Measurements from ENCODE around the gene MED27. TPM values are rescaled to one million over a fixed set of nuclear protein-coding genes. Genes with fewer than 3 reads are reported as not detected.

MED27 gene
- total and polyA plus RNA-seq, 2 of the 4 experiments (the other 2 are of a cell fraction): 50.2 to 63.4 TPM

DNA sequence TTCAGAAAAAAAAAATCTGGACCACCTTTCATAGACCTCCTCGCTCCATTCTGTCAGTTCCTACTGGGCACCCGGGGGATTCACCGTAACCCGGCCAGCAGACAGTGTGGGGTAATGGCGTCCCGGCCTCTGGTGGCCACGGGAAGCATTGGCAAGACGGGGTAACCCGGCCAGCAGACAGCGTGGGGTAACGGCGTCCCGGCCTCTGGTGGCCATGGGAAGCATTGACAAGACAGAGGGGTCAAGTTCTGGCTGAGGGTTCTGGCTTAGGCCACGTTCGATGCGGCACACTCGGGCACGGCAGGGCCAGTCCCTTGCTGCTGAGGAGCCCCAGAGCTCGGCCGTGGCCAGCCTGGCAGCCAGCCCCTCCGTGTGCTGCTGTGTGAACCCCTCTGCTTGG is 223.6 kb downstream of the MED27 start:
- Histone ChIP-seq H3K4me3 (ENCODE audit: insufficient read depth, low read depth, low read length) (no peak overlapping the region), H3K79me1 (ENCODE audit: low read depth in 1 of 2, low read length in 2 of 2) (no peaks in the 10 kb centered on the region), H3K9me3 (ENCODE audit: control insufficient read depth, insufficient read depth, low read length) (no peaks in the 10 kb centered on the region), H3K56ac (ENCODE audit: extremely low read depth, insufficient read depth, low read length) (no peak overlapping the region), H3K14ac (replicated peaks; ENCODE audit: low read depth, low read length) (no peak overlapping the region), H2BK20ac (ENCODE audit: low read depth, low read length) (no peak overlapping the region), H3K4me1 (ENCODE audit: control insufficient read depth, insufficient read depth, low read length) (no peaks in the 10 kb centered on the region), H4K8ac (ENCODE audit: low read depth in 2 of 2, low read length in 2 of 2) (no peak overlapping the region), H2BK120ac (ENCODE audit: low read depth, low read length) (no peak overlapping the region), H2BK5ac (ENCODE audit: low read depth, low read length, poor library complexity, severe bottlenecking) (no peak overlapping the region), H2BK15ac (ENCODE audit: low read depth, low read length) (no peak overlapping the region), H4K5ac (ENCODE audit: low read depth, low read length) (no peak overlapping the region), H3K23ac (ENCODE audit: low read depth, low read length) (no peak overlapping the region), H3K9ac (ENCODE audit: low read depth, low read length) (no peak overlapping the region), H2AK5ac (ENCODE audit: low read depth, low read length) (no peak overlapping the region), H4K91ac (ENCODE audit: insufficient read depth, low read depth, low read length) (no peak overlapping the region), H3K27ac (ENCODE audit: insufficient read depth, low read length) (no peak overlapping the region), H3K27me3 (ENCODE audit: control insufficient read depth, insufficient read depth, low read length) (no peaks in the 10 kb centered on the region), H3K36me3 (ENCODE audit: control insufficient read depth, insufficient read depth, low read length) (peaks cover 8% of the 10 kb centered on the region), H3K9me1 (ENCODE audit: insufficient read depth, low read length) (0 out of 2 replicates have a peak, but pooled peaks cover 9% of the 10 kb centered on the region), H3K4ac (ENCODE audit: low read depth, low read length) (no peak overlapping the region), H3K18ac (ENCODE audit: low read depth, low read length) (no peak overlapping the region), H4K20me1 (ENCODE audit: insufficient read depth, low read length) (no peaks in the 10 kb centered on the region; the same call in 1 of the 2 replicates), H2AK9ac (replicated peaks; ENCODE audit: low read depth, low read length, poor library complexity) (no peak overlapping the region), H3K4me2 (ENCODE audit: low read depth, low read length) (no peak overlapping the region), H2AFZ (replicated peaks; ENCODE audit: low read length, poor library complexity) (no peak overlapping the region)
- intact Hi-C loops (cut with micrococcal nuclease): no loop called here
- CTCF ChIA-PET: no interaction called here
- no TSS peak for BruUV-seq (replicated peaks)
- TF ChIP-seq SMC3 (IDR thresholded peaks at IDR 0.05; ENCODE audit: low read depth, low read length): no peak
- TF ChIP-seq, protein P1, sequence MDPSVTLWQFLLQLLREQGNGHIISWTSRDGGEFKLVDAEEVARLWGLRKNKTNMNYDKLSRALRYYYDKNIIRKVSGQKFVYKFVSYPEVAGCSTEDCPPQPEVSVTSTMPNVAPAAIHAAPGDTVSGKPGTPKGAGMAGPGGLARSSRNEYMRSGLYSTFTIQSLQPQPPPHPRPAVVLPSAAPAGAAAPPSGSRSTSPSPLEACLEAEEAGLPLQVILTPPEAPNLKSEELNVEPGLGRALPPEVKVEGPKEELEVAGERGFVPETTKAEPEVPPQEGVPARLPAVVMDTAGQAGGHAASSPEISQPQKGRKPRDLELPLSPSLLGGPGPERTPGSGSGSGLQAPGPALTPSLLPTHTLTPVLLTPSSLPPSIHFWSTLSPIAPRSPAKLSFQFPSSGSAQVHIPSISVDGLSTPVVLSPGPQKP (IDR thresholded peaks at IDR 0.05; ENCODE audit: borderline replicate concordance, low read depth, low read length): no peak
- TF ChIP-seq, protein P2, sequence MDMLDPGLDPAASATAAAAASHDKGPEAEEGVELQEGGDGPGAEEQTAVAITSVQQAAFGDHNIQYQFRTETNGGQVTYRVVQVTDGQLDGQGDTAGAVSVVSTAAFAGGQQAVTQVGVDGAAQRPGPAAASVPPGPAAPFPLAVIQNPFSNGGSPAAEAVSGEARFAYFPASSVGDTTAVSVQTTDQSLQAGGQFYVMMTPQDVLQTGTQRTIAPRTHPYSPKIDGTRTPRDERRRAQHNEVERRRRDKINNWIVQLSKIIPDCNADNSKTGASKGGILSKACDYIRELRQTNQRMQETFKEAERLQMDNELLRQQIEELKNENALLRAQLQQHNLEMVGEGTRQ (IDR thresholded peaks at IDR 0.05; ENCODE audit: low read depth, low read length): no peak
- TF ChIP-seq NFE2L2 (IDR thresholded peaks at IDR 0.05; ENCODE audit: low read depth, low read length): no peak
- no peak for TF ChIP-seq MXI1 (IDR thresholded peaks at IDR 0.05; ENCODE audit: borderline replicate concordance, low read depth, low read length)
- TF ChIP-seq RCOR1 (IDR thresholded peaks at IDR 0.05; ENCODE audit: insufficient replicate concordance, low read length): no peak
- no peak for TF ChIP-seq MAFK (IDR thresholded peaks at IDR 0.05; ENCODE audit: low read depth, low read length)
- TF ChIP-seq MAZ (IDR thresholded peaks at IDR 0.05; ENCODE audit: borderline replicate concordance, low read depth, low read length): no peak
- TF ChIP-seq, protein P3, sequence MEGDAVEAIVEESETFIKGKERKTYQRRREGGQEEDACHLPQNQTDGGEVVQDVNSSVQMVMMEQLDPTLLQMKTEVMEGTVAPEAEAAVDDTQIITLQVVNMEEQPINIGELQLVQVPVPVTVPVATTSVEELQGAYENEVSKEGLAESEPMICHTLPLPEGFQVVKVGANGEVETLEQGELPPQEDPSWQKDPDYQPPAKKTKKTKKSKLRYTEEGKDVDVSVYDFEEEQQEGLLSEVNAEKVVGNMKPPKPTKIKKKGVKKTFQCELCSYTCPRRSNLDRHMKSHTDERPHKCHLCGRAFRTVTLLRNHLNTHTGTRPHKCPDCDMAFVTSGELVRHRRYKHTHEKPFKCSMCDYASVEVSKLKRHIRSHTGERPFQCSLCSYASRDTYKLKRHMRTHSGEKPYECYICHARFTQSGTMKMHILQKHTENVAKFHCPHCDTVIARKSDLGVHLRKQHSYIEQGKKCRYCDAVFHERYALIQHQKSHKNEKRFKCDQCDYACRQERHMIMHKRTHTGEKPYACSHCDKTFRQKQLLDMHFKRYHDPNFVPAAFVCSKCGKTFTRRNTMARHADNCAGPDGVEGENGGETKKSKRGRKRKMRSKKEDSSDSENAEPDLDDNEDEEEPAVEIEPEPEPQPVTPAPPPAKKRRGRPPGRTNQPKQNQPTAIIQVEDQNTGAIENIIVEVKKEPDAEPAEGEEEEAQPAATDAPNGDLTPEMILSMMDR (conservative IDR thresholded peaks at IDR 0.05; ENCODE audit: low read depth, low read length): no peak
- TF ChIP-seq RAD21 (IDR thresholded peaks at IDR 0.05; ENCODE audit: low read length): no peak
- TF ChIP-seq BHLHE40 (IDR thresholded peaks at IDR 0.05; ENCODE audit: low read depth, low read length): no peak
- no peak for TF ChIP-seq RFX5 (IDR thresholded peaks at IDR 0.05; ENCODE audit: low read depth, low read length)
- TF ChIP-seq FOS (IDR thresholded peaks at IDR 0.05; ENCODE audit: low read depth, low read length): no peak
- TF ChIP-seq CEBPB (IDR thresholded peaks at IDR 0.05; ENCODE audit: low read depth, low read length): no peak
- TF ChIP-seq CHD1 (IDR thresholded peaks at IDR 0.05; ENCODE audit: low read depth, low read length): no peak
- TF ChIP-seq POLR2A (IDR thresholded peaks at IDR 0.05; ENCODE audit: low read depth, low read length): no peak
- 76% methylated on average over 13 of the region's 21 CpGs; no CpG with 5 or more reads in 1 of the 2 experiments for WGBS, 2 experiments (ENCODE audit: extremely low coverage in 2 of 2, insufficient read length in 1 of 2)
- no peak for ATAC-seq (ENCODE audit: low read depth)
- in situ Hi-C loops (cut with MboI; ENCODE audit: low sequenced_read_pairs): no loop called here
- dilution Hi-C loops (cut with HindIII; ENCODE audit: low sequenced_read_pairs, unreplicated experiment): no loop called here
- POLR2A ChIA-PET (ENCODE audit: unreplicated experiment): no interaction called here
- DNase-seq: no peak
